HFF-Myc (cell line): ENCODE measurements around the gene FAM170B.

ENCODE experiments used
- DNase-seq: peaks from one replicate; pipeline ENCODE4 v3.0.0-alpha.2; 2011; ENCODE audit warnings: low read depth; ENCODE audit errors: extremely low read depth
- H3K4me3 ChIP-seq: replicated peaks from 2 replicates; pipeline ENCODE4 v1.5.1; 2011; ENCODE audit warnings: low read depth, mild to moderate bottlenecking, control low read depth, low read length
- TF ChIP-seq, protein P1 (sequence below): IDR thresholded peaks from 2 replicates; pipeline ENCODE4 v1.5.1; 2012; ENCODE audit warnings: mild to moderate bottlenecking, low read depth, low read length, control low read depth; ENCODE audit errors: missing control alignments

The FAM170B gene

DNA sequence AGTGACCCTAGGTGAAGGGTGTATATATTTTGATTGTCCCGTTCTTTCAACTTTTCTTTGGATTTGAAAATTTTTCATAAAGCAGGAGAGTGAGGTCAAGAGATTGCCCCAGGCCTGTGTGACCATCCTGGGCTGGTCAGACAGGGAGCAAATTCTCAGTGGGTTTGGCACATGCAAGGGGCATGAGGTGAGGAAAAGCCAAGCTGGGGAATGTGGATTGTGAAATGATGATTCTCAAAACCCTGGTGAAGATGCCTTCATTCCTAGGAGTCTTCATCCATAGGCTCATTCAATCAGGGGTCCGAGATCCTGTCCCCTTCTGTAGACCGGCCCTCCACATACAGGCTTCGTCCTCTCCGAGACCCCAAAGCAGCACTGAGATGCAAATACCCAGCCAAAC is 27.0 kb upstream of the FAM170B start:
- H3K4me3 ChIP-seq: no peak overlapping the region
- no peak for DNase-seq
- TF ChIP-seq, protein P1, sequence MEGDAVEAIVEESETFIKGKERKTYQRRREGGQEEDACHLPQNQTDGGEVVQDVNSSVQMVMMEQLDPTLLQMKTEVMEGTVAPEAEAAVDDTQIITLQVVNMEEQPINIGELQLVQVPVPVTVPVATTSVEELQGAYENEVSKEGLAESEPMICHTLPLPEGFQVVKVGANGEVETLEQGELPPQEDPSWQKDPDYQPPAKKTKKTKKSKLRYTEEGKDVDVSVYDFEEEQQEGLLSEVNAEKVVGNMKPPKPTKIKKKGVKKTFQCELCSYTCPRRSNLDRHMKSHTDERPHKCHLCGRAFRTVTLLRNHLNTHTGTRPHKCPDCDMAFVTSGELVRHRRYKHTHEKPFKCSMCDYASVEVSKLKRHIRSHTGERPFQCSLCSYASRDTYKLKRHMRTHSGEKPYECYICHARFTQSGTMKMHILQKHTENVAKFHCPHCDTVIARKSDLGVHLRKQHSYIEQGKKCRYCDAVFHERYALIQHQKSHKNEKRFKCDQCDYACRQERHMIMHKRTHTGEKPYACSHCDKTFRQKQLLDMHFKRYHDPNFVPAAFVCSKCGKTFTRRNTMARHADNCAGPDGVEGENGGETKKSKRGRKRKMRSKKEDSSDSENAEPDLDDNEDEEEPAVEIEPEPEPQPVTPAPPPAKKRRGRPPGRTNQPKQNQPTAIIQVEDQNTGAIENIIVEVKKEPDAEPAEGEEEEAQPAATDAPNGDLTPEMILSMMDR: no peak

DNA sequence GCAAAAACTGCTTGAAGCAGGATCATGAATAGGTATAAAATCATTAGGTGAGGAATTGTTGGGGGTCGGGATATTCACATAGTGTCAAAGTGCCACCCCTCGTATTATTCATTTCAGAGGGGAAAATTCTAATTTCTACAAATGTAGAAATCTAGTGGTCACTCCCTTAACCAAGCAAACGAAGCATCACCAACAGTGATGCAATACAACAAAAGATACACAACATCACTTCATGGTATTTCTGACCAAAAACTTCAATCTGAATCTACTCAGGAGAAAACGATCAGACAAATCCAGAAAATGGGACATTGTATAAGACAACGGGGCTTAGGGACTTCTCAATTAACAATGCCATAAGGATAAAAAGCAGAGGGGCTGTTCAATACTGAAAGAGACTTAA is 26.3 kb upstream of the FAM170B start:
- TF ChIP-seq, protein P1: no peak
- DNase-seq: no peak
- no peak overlapping the region for H3K4me3 ChIP-seq

DNA sequence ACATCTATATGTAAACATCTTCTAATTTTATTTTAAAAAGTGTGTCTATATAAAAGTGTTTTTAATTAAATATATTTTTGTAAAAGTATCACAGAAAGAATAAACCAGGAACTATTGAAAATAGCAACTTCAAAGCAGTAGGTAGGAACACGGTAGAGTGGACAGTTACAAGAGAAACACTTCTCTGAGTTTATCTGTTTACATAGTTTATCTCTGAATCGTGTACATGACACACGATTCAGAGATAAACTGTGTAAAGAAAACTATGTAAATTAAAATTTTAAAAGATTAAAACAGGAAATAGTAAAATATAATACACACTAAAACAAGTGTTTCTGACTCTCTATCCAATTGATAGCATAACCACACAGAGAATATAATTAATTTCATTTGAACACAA is 25.1 kb upstream of the FAM170B start:
- no peak for DNase-seq
- TF ChIP-seq, protein P1: no peak
- H3K4me3 ChIP-seq: no peak overlapping the region

DNA sequence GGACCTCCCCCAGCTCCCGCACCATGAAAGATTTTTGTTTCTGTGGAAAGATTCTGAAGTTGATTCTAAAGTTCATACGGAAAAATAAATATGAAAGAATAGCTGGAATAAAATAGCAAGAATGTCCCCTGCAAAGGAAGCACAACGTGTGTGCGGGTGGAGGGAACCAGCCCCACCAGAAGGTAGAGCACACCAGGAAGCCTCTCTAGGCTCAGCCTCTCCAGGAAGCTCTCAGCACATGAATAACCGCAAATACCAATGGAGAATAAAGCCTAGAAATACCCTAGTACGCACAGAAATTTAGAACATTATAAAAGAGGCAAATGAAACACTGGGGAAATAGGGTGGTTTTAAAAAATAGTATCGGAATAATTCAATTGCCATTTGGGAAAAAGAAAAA is 24.6 kb upstream of the FAM170B start:
- TF ChIP-seq, protein P1: no peak
- DNase-seq: no peak
- H3K4me3 ChIP-seq: no peak overlapping the region

DNA sequence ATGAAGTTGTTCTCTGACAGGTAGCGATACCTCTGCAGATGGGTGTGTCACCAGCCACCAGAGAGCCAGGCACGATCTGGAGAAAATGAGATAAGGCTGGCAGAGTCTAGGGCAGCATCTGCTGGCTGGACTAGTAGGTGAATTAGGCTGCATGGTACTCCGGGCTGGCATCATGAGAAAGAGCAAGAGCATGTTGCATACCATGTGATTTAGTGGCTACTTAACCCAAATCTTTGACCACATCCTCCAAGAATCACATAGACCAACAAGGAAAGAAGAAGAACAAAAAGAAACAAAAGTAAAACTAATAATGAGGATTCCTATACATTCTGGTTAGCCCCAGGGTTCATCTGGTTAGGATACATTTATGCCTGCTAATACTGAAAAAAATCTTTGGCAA is 23.4 kb upstream of the FAM170B start:
- TF ChIP-seq, protein P1: no peak
- H3K4me3 ChIP-seq: no peak overlapping the region
- no peak for DNase-seq

DNA sequence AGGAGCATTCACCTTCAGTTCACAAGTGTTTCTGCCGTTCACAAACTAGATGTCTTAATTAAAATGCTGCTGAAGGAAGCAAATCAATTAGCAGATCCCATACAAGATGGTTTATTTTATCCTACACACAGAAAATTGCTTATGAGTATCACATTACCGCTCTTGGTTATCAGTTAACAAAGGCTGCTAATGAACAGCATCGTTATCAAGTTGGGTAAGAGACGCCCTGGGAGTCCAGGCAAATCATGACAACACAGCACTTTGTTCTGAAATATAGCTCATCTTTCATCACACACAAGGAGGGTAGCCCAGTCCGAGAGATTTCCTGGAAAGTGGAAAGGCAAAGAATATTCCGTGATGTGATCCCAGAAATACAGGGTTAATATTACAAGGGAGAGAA is 20.8 kb upstream of the FAM170B start:
- TF ChIP-seq, protein P1: no peak
- H3K4me3 ChIP-seq: no peak overlapping the region
- DNase-seq: no peak

DNA sequence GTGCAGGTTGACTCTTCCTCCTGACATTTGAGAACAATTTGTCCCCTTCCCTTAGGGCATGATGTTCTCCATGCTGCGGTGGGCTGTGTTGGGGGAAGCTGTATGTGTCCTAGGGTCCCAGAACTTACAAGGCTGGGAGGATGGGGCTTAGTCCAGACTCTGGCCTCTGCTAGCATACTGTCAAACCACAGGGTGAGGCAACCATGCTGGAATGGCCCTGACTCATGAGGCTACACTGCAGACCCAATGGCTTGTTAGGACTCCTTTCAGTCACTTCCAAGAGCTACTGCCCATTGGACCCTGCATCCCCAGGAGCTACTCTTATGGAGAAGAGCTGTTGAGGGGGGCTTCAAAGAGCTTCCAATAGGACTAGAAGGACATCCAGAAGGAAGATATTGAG is 20.1 kb upstream of the FAM170B start:
- TF ChIP-seq, protein P1: no peak
- DNase-seq: no peak
- H3K4me3 ChIP-seq: no peak overlapping the region
